ENCODE measurements around the gene BBOF1. TPM values are rescaled to one million over a fixed set of nuclear protein-coding genes. Genes with fewer than 3 reads are reported as not detected.
"Not testable (repeated sequence)": the region's sequence is repeated elsewhere in the genome, so short reads cannot be mapped to it uniquely, and the experiment has no call there.

The BBOF1 gene
- total RNA-seq, 2 donors from 2014 or later, result 1.4 to 2.1 TPM

DNA sequence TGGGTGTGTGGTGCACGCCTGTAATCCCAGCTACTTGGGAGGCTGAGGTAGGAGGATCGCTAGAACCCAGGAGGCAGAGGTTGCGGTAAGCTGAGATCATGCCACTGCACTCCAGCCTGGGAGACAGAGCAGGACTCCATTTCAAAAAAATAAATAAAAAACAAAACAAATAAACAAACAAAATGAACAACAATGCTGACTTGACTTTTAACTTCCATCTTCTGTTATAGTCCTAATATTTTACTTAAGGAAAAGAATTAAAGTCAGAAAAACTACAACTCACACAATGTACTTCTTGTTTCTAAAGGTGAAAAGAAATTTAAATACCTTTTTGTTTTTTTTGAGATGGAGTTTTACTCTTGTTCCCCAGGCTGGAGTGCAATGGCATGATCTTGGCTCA, 13.5 kb upstream of the BBOF1 start:
- not testable (repeated sequence) for DNase-seq; H3K4me1 Mint-ChIP-seq (ENCODE audit: low read depth); H3K27ac Mint-ChIP-seq; ATAC-seq (replicated peaks in 1 of 2); H3K9me3 Mint-ChIP-seq; H3K27me3 Mint-ChIP-seq (ENCODE audit: low read depth); H3K36me3 Mint-ChIP-seq (ENCODE audit: insufficient read depth in 2 of 2); H3K4me3 Mint-ChIP-seq

DNA sequence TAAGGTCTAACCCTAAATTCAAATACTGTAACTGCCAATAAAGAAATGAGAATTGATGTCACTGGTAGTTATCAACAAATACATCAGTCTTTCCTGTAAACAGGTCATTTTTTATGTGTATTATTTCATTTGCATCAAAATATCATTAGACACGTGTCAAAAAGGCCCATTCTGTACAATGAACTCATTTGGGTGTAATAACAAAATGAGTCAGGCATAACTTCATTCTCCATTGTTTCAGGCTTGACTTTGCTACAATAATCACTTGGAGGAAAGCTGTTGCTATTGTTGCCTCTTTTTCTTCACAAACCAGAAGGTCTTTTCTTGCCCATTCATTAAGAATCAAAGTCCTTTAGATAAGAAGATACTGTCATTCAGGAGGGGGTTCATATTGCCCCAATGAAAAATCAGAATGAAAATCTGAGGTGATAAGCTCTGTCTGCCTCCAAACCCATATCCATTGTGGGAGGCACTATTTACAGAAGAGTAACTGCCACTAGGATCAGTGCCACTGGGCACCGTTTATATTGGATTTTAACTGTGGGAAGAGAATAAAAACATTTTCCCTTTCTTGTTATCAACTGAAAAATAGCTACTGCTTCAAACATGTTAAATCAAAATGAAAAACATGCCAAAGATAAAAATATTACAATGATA, 10.2 kb upstream of the BBOF1 start:
- H3K9me3 Mint-ChIP-seq, result no peaks in the 10 kb centered on the region
- no peak overlapping the region for H3K4me3 Mint-ChIP-seq
- no peak overlapping the region for H3K27ac Mint-ChIP-seq
- DNase-seq (no peak), ATAC-seq (replicated peaks in 1 of 2) (no peak)
- H3K36me3 Mint-ChIP-seq (ENCODE audit: insufficient read depth in 2 of 2), result no peaks in the 10 kb centered on the region
- no peaks in the 10 kb centered on the region for H3K4me1 Mint-ChIP-seq (ENCODE audit: low read depth)
- H3K27me3 Mint-ChIP-seq (ENCODE audit: low read depth), result no peaks in the 10 kb centered on the region

- ATAC-seq (replicated peaks in 1 of 2) (no peak), DNase-seq (no peak)
- H3K27ac Mint-ChIP-seq, result no peak overlapping the region
- H3K4me3 Mint-ChIP-seq, result no peak overlapping the region
- peaks cover 17% of the 10 kb centered on the region for H3K4me1 Mint-ChIP-seq (ENCODE audit: low read depth)
- no peaks in the 10 kb centered on the region for H3K9me3 Mint-ChIP-seq
- H3K36me3 Mint-ChIP-seq (ENCODE audit: insufficient read depth in 2 of 2), result peaks cover 0 to 1% of the 10 kb centered on the region in 2 donors
- no peaks in the 10 kb centered on the region for H3K27me3 Mint-ChIP-seq (ENCODE audit: low read depth)
Observed at GRCh38 chr14:74014299-74014698, 4.8 kb upstream of the BBOF1 start.

GRCh38 chr14:74015176-74015575, 4.0 kb upstream of the BBOF1 start:
- peaks cover 0 to 1% of the 10 kb centered on the region in 2 donors for H3K36me3 Mint-ChIP-seq (ENCODE audit: insufficient read depth in 2 of 2)
- H3K4me3 Mint-ChIP-seq, result no peak overlapping the region
- DNase-seq (no peak), ATAC-seq (replicated peaks in 1 of 2) (no peak)
- no peaks in the 10 kb centered on the region for H3K9me3 Mint-ChIP-seq
- H3K27ac Mint-ChIP-seq, result no peak overlapping the region
- H3K4me1 Mint-ChIP-seq (ENCODE audit: low read depth), result peaks cover 26% of the 10 kb centered on the region
- no peaks in the 10 kb centered on the region for H3K27me3 Mint-ChIP-seq (ENCODE audit: low read depth)

DNA sequence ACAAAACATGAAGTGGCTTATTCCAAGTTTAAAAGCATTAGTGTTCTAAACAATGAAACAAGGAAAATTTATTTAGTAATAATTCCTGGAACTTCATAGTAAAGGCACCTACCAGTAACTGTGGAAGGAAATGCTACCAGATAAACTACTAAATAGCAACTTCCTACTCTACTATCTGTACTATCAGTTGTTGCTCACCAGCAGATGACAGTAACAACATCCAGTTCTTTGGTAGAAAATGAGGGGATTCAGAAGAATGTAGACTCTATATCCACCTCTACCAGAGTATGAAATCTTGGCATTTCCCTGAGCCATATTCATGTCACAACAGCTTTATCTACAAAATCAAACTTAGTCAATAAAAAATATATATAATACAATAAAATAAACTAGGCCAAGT, 3.2 kb upstream of the BBOF1 start:
- DNase-seq (no peak), ATAC-seq (replicated peaks in 1 of 2) (no peak)
- Mint-ChIP-seq H3K4me3 (no peak overlapping the region), H3K36me3 (ENCODE audit: insufficient read depth in 2 of 2) (peaks cover 0 to 1% of the 10 kb centered on the region in 2 donors), H3K27me3 (ENCODE audit: low read depth) (no peaks in the 10 kb centered on the region), H3K9me3 (no peaks in the 10 kb centered on the region), H3K27ac (no peak overlapping the region), H3K4me1 (ENCODE audit: low read depth) (peaks cover 27% of the 10 kb centered on the region)

GRCh38 chr14:74018174-74018585, 969 bp upstream of the BBOF1 start:
- Mint-ChIP-seq H3K27ac (peak overlapping the region; percentile 97), H3K27me3 (ENCODE audit: low read depth) (no peaks in the 10 kb centered on the region), H3K36me3 (ENCODE audit: insufficient read depth in 2 of 2) (peaks cover 0 to 1% of the 10 kb centered on the region in 2 donors), H3K9me3 (no peaks in the 10 kb centered on the region), H3K4me1 (ENCODE audit: low read depth) (peaks cover 27% of the 10 kb centered on the region), H3K4me3 (peak overlapping the region; percentile 94 to 98)
- DNase-seq (no peak), ATAC-seq (replicated peaks in 1 of 2) (peak; percentile 13 to 31)

- peaks cover 27% of the 10 kb centered on the region for H3K4me1 Mint-ChIP-seq (ENCODE audit: low read depth)
- H3K9me3 Mint-ChIP-seq, result no peaks in the 10 kb centered on the region
- no peaks in the 10 kb centered on the region for H3K27me3 Mint-ChIP-seq (ENCODE audit: low read depth)
- H3K36me3 Mint-ChIP-seq (ENCODE audit: insufficient read depth in 2 of 2), result peaks cover 0 to 1% of the 10 kb centered on the region in 2 donors
- peak overlapping the region; percentile 82 to 94 for H3K4me3 Mint-ChIP-seq
- ATAC-seq (replicated peaks in 1 of 2) (no peak), DNase-seq (no peak)
- H3K27ac Mint-ChIP-seq, result peak overlapping the region; percentile 47
Observed at GRCh38 chr14:74019408-74020137, 424 bp downstream of the BBOF1 start.

GRCh38 chr14:74022346-74022745, 3.2 kb downstream of the BBOF1 start:
- no peaks in the 10 kb centered on the region for H3K27me3 Mint-ChIP-seq (ENCODE audit: low read depth)
- DNase-seq, result no peak
- H3K27ac Mint-ChIP-seq, result no peak overlapping the region
- no peak for ATAC-seq (replicated peaks in 1 of 2)
- no peak overlapping the region for H3K4me3 Mint-ChIP-seq
- H3K36me3 Mint-ChIP-seq (ENCODE audit: insufficient read depth in 2 of 2), result peaks cover 0 to 1% of the 10 kb centered on the region in 2 donors
- H3K4me1 Mint-ChIP-seq (ENCODE audit: low read depth), result peaks cover 21% of the 10 kb centered on the region
- H3K9me3 Mint-ChIP-seq, result no peaks in the 10 kb centered on the region

- no peak overlapping the region for H3K4me3 Mint-ChIP-seq
- H3K9me3 Mint-ChIP-seq, result no peaks in the 10 kb centered on the region
- no peaks in the 10 kb centered on the region for H3K4me1 Mint-ChIP-seq (ENCODE audit: low read depth)
- no peaks in the 10 kb centered on the region for H3K36me3 Mint-ChIP-seq (ENCODE audit: insufficient read depth in 2 of 2)
- no peak for DNase-seq
- no peak for ATAC-seq (replicated peaks in 1 of 2)
- H3K27me3 Mint-ChIP-seq (ENCODE audit: low read depth), result no peaks in the 10 kb centered on the region
- H3K27ac Mint-ChIP-seq, result no peak overlapping the region
Observed at GRCh38 chr14:74029136-74029535, 10.0 kb downstream of the BBOF1 start.

DNA sequence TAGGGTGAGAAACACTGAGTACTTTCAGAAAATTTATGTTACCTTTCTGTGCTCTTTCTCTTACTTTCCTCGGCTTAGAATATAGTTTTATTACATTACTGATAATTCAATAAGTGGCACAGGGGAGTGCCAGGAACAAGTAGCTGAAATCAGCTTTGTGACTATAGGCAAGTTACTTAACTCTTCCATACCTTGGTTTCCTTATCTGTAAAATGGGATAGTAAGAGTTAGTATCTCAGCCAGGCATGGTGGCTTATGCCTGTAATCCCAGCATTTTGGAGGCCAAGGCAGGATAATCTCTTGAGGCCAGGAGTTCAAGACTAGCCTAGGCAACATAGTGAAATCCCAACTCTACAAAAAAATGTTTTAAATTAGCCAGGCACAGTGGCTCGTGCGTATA, 15.4 kb downstream of the BBOF1 start:
- H3K27ac Mint-ChIP-seq, result no peak overlapping the region
- H3K4me1 Mint-ChIP-seq (ENCODE audit: low read depth), result no peaks in the 10 kb centered on the region
- no peak for DNase-seq
- H3K4me3 Mint-ChIP-seq, result no peak overlapping the region
- no peaks in the 10 kb centered on the region for H3K9me3 Mint-ChIP-seq
- H3K36me3 Mint-ChIP-seq (ENCODE audit: insufficient read depth in 2 of 2), result no peaks in the 10 kb centered on the region
- H3K27me3 Mint-ChIP-seq (ENCODE audit: low read depth), result no peaks in the 10 kb centered on the region
- no peak for ATAC-seq (replicated peaks in 1 of 2)

DNA sequence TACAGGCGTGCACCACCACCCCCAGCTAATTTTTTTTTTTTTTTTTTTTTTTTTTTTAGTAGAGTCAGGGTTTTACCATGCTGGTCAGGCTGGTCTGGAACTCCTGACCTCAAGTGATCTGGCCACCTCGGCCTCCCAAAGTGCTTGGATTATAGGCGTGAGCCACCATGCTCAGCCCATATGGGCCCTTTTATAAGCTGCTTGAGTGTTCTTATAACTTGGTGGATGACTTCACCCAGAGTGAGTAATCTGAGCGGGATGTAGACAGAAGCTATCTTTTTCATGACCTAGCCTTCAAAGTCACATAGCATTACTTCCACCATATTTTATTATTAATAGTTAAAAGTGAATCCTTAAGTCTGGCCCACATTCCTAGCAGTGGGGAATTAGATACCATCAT, 16.4 kb downstream of the BBOF1 start:
- Mint-ChIP-seq H3K4me3 (no peak overlapping the region), H3K27ac (no peak overlapping the region), H3K4me1 (ENCODE audit: low read depth) (no peaks in the 10 kb centered on the region), H3K36me3 (ENCODE audit: insufficient read depth in 2 of 2) (no peaks in the 10 kb centered on the region), H3K27me3 (ENCODE audit: low read depth) (no peaks in the 10 kb centered on the region), H3K9me3 (no peaks in the 10 kb centered on the region)
- ATAC-seq (replicated peaks in 1 of 2) (no peak), DNase-seq (no peak)

- Mint-ChIP-seq H3K9me3 (no peaks in the 10 kb centered on the region), H3K4me3 (no peak overlapping the region), H3K27me3 (ENCODE audit: low read depth) (no peaks in the 10 kb centered on the region), H3K36me3 (ENCODE audit: insufficient read depth in 2 of 2) (no peaks in the 10 kb centered on the region), H3K4me1 (ENCODE audit: low read depth) (no peaks in the 10 kb centered on the region), H3K27ac (no peak overlapping the region)
- ATAC-seq (replicated peaks in 1 of 2) (no peak), DNase-seq (peak in 1 of 2 donors; percentile 21)
Observed at GRCh38 chr14:74038020-74038859, 19.1 kb downstream of the BBOF1 start.

GRCh38 chr14:74042296-74042695, 23.1 kb downstream of the BBOF1 start:
- Mint-ChIP-seq H3K27ac (no peak overlapping the region), H3K9me3 (no peaks in the 10 kb centered on the region), H3K4me3 (no peak overlapping the region), H3K27me3 (ENCODE audit: low read depth) (no peaks in the 10 kb centered on the region), H3K4me1 (ENCODE audit: low read depth) (no peaks in the 10 kb centered on the region), H3K36me3 (ENCODE audit: insufficient read depth in 2 of 2) (no peaks in the 10 kb centered on the region)
- no peak for ATAC-seq (replicated peaks in 1 of 2)
- no peak for DNase-seq
